ENCODE measurements around the gene TACR1. TPM values are rescaled to one million over a fixed set of nuclear protein-coding genes. Genes with fewer than 3 reads are reported as not detected.

TACR1 gene
- total and polyA plus RNA-seq, 2 donors (not counting 1 experiment from before 2014, with no cell fraction given), result 0.01 to 0.05 TPM

DNA sequence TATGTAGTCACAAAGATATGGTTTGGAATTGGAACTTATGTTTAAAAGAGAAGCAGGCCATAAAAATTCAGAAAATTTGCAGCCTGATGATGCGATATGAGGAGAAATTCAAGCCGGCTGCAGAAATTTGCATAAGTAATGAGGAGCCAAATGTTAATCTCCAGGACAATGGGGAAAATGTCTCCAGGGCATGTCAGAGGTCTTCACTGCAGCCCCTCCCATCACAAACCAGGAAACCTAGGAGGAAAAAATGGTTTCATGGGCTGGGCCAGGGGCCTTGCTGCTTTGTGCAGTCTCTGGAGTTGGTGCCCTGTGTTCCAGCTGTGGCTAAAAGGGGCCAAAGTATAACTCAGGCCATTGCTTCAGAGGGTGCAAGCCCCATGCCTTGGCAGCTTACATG lies 28.4 kb downstream of the TACR1 start:
- Mint-ChIP-seq H3K4me1 (no peaks in the 10 kb centered on the region), H3K27ac (no peak overlapping the region), H3K9me3 (ENCODE audit: insufficient read depth) (no peaks in the 10 kb centered on the region), H3K4me3 (no peak overlapping the region), H3K27me3 (peaks cover 11% of the 10 kb centered on the region)
- Histone ChIP-seq H3K36me3 (replicated peaks in 1 of 2; ENCODE audit: control extremely low read depth in 1 of 2, control insufficient read depth in 1 of 2, extremely low read depth in 1 of 2, insufficient read depth in 2 of 2, low read length in 1 of 2) (no peaks in the 10 kb centered on the region), H3K27ac (ENCODE audit: low read length in 2 of 2) (no peak overlapping the region), H2AFZ (ENCODE audit: insufficient read depth, low read depth, low read length, poor library complexity, severe bottlenecking) (no peak overlapping the region), H3K9ac (ENCODE audit: low read length) (no peak overlapping the region), H3K27me3 (replicated peaks in 1 of 4; ENCODE audit: control extremely low read depth in 1 of 4, control insufficient read depth in 3 of 4, insufficient read depth in 4 of 4, low read length in 3 of 4) (no peaks in the 10 kb centered on the region), H3K4me2 (replicated peaks; ENCODE audit: low read depth, low read length, poor library complexity, severe bottlenecking) (no peak overlapping the region), H3K79me2 (ENCODE audit: control insufficient read depth, insufficient read depth, low read length) (no peaks in the 10 kb centered on the region), H3K4me3 (ENCODE audit: control extremely low read depth in 1 of 5, extremely low read depth in 1 of 5, insufficient read depth in 1 of 5, low read depth in 2 of 5, low read length in 4 of 5) (no peak overlapping the region), H4K20me1 (ENCODE audit: control insufficient read depth, insufficient read depth, low read length, poor library complexity, severe bottlenecking) (no peaks in the 10 kb centered on the region), H3K9me3 (ENCODE audit: control extremely low read depth in 1 of 3, control insufficient read depth in 2 of 3, insufficient read depth in 1 of 3, low read length in 2 of 3) (no peaks in the 10 kb centered on the region), H3K4me1 (ENCODE audit: control insufficient read depth in 2 of 2, insufficient read depth in 2 of 2, low read length in 2 of 2) (no peaks in the 10 kb centered on the region)
- TF ChIP-seq, protein P1, sequence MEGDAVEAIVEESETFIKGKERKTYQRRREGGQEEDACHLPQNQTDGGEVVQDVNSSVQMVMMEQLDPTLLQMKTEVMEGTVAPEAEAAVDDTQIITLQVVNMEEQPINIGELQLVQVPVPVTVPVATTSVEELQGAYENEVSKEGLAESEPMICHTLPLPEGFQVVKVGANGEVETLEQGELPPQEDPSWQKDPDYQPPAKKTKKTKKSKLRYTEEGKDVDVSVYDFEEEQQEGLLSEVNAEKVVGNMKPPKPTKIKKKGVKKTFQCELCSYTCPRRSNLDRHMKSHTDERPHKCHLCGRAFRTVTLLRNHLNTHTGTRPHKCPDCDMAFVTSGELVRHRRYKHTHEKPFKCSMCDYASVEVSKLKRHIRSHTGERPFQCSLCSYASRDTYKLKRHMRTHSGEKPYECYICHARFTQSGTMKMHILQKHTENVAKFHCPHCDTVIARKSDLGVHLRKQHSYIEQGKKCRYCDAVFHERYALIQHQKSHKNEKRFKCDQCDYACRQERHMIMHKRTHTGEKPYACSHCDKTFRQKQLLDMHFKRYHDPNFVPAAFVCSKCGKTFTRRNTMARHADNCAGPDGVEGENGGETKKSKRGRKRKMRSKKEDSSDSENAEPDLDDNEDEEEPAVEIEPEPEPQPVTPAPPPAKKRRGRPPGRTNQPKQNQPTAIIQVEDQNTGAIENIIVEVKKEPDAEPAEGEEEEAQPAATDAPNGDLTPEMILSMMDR (IDR thresholded peaks at IDR 0.05), result no peak
- ATAC-seq (ENCODE audit: low read depth) (no peak), DNase-seq (no peak)
- POLR2A ChIA-PET, result no interaction called here
- CTCF ChIA-PET, result no interaction called here
- intact Hi-C loops (cut with micrococcal nuclease), result no loop called here
- 100% methylated on average over 1 of the region's 2 CpGs for WGBS (ENCODE audit: insufficient coverage)

GRCh38 chr2:75168186-75168585 lies 31.1 kb downstream of the TACR1 start:
- H3K9me3 ChIP-seq (ENCODE audit: control extremely low read depth in 1 of 3, control insufficient read depth in 2 of 3, insufficient read depth in 1 of 3, low read length in 2 of 3), result no peaks in the 10 kb centered on the region
- TF ChIP-seq EZH2 (IDR thresholded peaks at IDR 0.05; ENCODE audit: borderline replicate concordance, insufficient read depth, low read depth, low read length, poor library complexity, severe bottlenecking), result no peak
- TF ChIP-seq, protein P1 (IDR thresholded peaks at IDR 0.05), result no peak
- no peak for DNase-seq
- no peaks in the 10 kb centered on the region for H3K4me1 ChIP-seq (ENCODE audit: control insufficient read depth in 2 of 2, insufficient read depth in 2 of 2, low read length in 2 of 2)
- no peak overlapping the region for H3K9ac ChIP-seq (ENCODE audit: low read length)
- intact Hi-C loops (cut with micrococcal nuclease), result no loop called here
- H3K4me3 ChIP-seq (ENCODE audit: control extremely low read depth in 1 of 5, extremely low read depth in 1 of 5, insufficient read depth in 1 of 5, low read depth in 2 of 5, low read length in 4 of 5), result no peak overlapping the region
- Mint-ChIP-seq H3K27ac (no peak overlapping the region), H3K4me1 (no peaks in the 10 kb centered on the region), H3K27me3 (peaks cover 11% of the 10 kb centered on the region), H3K9me3 (ENCODE audit: insufficient read depth) (no peaks in the 10 kb centered on the region), H3K4me3 (no peak overlapping the region)
- CTCF ChIA-PET, result no interaction called here
- no peaks in the 10 kb centered on the region for H3K36me3 ChIP-seq (replicated peaks in 1 of 2; ENCODE audit: control extremely low read depth in 1 of 2, control insufficient read depth in 1 of 2, extremely low read depth in 1 of 2, insufficient read depth in 2 of 2, low read length in 1 of 2)
- H3K79me2 ChIP-seq (ENCODE audit: control insufficient read depth, insufficient read depth, low read length), result no peaks in the 10 kb centered on the region
- no peak overlapping the region for H3K27ac ChIP-seq (ENCODE audit: low read length in 2 of 2)
- POLR2A ChIA-PET, result no interaction called here
- H2AFZ ChIP-seq (ENCODE audit: insufficient read depth, low read depth, low read length, poor library complexity, severe bottlenecking), result no peak overlapping the region
- H4K20me1 ChIP-seq (ENCODE audit: control insufficient read depth, insufficient read depth, low read length, poor library complexity, severe bottlenecking), result no peaks in the 10 kb centered on the region
- no peak overlapping the region for H3K4me2 ChIP-seq (replicated peaks; ENCODE audit: low read depth, low read length, poor library complexity, severe bottlenecking)
- ATAC-seq (ENCODE audit: low read depth), result no peak
- no peaks in the 10 kb centered on the region for H3K27me3 ChIP-seq (replicated peaks in 1 of 4; ENCODE audit: control extremely low read depth in 1 of 4, control insufficient read depth in 3 of 4, insufficient read depth in 4 of 4, low read length in 3 of 4)
- WGBS (ENCODE audit: insufficient coverage), result 57% methylated on average over 1 of the region's 2 CpGs

Data from B cell (primary cell).